ENCODE measurements around the gene ZNF784.

DNA sequence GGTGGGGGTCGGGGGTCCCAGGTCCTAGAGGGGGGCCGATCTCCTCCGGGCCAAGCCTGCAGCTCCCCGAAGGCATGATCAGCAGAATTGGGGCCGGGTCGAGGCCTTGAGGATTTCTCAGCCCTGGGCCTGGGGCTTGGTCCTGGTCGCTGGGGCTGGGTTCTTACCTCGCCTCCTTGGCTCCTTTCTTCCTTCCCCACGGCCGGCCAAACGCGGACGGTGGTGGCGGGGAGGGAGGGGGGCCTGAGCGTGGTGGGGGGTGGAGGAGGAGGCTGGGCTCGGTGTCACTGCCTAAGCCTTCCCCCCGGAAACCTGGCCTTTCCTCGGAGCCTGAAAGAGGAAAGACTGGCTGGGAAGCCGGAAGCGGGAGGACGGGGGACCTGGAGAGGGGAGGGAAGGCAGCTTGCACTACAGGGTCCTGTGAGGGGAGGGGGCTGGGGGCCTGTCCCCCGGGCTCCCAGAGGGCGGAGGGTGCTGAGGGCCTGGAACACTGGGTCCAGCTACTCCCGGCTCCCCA lies 43.7 kb downstream of the ZNF784 start, which contains the start of gene ZNF579:
- TF ChIP-seq POLR2A (IDR thresholded peaks at IDR 0.05) (no peak), EP300 (IDR thresholded peaks at IDR 0.05) (no peak)
- TF ChIP-seq, protein P1, sequence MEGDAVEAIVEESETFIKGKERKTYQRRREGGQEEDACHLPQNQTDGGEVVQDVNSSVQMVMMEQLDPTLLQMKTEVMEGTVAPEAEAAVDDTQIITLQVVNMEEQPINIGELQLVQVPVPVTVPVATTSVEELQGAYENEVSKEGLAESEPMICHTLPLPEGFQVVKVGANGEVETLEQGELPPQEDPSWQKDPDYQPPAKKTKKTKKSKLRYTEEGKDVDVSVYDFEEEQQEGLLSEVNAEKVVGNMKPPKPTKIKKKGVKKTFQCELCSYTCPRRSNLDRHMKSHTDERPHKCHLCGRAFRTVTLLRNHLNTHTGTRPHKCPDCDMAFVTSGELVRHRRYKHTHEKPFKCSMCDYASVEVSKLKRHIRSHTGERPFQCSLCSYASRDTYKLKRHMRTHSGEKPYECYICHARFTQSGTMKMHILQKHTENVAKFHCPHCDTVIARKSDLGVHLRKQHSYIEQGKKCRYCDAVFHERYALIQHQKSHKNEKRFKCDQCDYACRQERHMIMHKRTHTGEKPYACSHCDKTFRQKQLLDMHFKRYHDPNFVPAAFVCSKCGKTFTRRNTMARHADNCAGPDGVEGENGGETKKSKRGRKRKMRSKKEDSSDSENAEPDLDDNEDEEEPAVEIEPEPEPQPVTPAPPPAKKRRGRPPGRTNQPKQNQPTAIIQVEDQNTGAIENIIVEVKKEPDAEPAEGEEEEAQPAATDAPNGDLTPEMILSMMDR (IDR thresholded peaks at IDR 0.05), result no peak
